ENCODE measurements around the gene NBEA.
"Not testable (repeated sequence)": the region's sequence is repeated elsewhere in the genome, so short reads cannot be mapped to it uniquely, and the experiment has no call there.

The NBEA gene

GRCh38 chr13:35058585-35058984 is 116.5 kb downstream of the NBEA start:
- not testable (repeated sequence) for DNase-seq (ENCODE audit: low read depth in 1 of 2, low spot score in 1 of 2)

- DNase-seq (ENCODE audit: low read depth in 1 of 2, low spot score in 1 of 2) = no peak
Measured at GRCh38 chr13:35086667-35087066, 144.6 kb downstream of the NBEA start.

GRCh38 chr13:35092251-35092650 is 150.2 kb downstream of the NBEA start:
- no peak for DNase-seq (ENCODE audit: low read depth in 1 of 2, low spot score in 1 of 2)

- DNase-seq (ENCODE audit: low read depth in 1 of 2, low spot score in 1 of 2) = no peak
Measured at GRCh38 chr13:35092751-35093150, 150.7 kb downstream of the NBEA start.

- DNase-seq (ENCODE audit: low read depth in 1 of 2, low spot score in 1 of 2) = no peak
Measured at GRCh38 chr13:35093356-35093755, 151.3 kb downstream of the NBEA start.

- not testable (repeated sequence) for DNase-seq (ENCODE audit: low read depth in 1 of 2, low spot score in 1 of 2)
Measured at GRCh38 chr13:35106771-35107170, 164.7 kb downstream of the NBEA start.

DNA sequence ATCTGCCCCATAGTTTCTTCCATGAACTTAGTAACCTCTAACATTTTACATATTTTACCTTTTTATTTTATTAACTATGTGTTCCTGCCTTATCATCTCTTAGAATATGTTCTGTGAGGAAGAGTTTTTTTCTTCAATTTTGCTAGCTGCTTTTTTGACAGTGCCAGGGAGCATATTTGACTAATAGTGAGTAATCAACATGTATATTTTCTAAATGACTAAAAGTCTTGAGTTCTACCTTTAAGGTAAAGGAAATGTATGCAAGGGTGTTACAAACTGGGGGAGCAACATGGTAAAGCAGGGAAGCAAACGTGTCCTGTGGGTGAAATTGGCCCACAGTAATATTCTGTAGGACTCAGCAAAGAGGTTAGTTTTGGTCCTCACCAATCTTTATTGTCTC is 165.5 kb downstream of the NBEA start:
- no peak for DNase-seq (ENCODE audit: low read depth in 1 of 2, low spot score in 1 of 2)

DNA sequence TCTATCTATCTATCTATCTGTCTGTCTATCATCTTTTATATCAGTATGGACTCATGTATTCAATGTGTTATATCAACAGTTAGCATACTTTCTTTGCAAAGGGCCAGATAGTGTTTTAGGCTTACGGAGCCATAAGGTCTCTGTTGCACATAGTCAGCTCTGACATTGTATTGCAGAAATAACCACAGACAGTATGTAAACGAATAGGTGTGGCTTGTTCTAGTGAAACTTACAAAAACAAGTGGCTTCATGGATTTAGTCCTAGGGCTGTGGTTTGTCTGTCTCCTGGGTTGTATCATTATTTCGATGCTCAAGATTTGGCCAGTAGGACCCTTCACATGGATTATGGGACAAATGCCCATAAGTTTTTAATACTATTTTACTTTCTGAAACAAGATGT is 171.5 kb downstream of the NBEA start:
- DNase-seq (ENCODE audit: low read depth in 1 of 2, low spot score in 1 of 2) = not testable (repeated sequence)

- DNase-seq (ENCODE audit: low read depth in 1 of 2, low spot score in 1 of 2) = no peak
Measured at GRCh38 chr13:35127466-35127865, 185.4 kb downstream of the NBEA start.

GRCh38 chr13:35129500-35129899 is 187.4 kb downstream of the NBEA start:
- DNase-seq (ENCODE audit: low read depth in 1 of 2, low spot score in 1 of 2) = no peak

DNA sequence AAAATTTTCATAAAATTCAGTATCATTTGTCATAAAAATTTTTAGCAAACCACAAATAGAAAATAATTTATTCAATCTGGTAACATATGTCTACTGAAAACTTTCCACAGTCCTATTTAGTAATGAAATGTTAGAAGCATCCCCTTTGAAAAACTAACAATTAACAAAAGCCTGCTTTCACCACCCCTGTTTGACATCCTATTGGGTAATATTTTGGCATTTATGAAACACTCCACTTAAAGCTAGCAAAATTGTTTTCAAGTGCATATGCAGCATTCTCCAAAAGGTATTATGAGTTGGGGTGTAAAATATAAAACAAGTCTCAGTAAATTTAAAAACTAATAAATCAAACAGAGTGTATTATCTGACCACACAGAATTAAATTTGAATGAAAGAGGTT is 189.4 kb downstream of the NBEA start:
- no peak for DNase-seq (ENCODE audit: low read depth in 1 of 2, low spot score in 1 of 2)

DNA sequence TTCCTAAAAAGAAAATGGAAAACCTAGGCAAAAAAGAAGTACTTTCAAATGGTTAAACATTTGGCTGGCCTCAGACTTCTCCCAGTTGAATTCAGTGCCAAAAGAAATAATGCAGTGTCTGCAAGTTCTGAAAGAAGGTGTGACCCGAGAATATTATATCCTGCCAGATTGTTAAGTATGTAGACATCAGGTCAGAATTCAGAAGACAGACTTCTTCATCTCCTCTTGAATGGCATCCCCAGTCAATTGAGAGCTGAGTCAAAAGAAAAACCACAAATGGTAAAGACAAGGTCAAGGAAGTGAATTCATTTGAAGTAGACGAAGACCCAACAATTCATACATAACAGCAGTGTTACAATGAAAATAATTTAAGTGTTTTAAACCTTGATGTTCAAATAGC is 194.5 kb downstream of the NBEA start:
- no peak for DNase-seq (ENCODE audit: low read depth in 1 of 2, low spot score in 1 of 2)

DNA sequence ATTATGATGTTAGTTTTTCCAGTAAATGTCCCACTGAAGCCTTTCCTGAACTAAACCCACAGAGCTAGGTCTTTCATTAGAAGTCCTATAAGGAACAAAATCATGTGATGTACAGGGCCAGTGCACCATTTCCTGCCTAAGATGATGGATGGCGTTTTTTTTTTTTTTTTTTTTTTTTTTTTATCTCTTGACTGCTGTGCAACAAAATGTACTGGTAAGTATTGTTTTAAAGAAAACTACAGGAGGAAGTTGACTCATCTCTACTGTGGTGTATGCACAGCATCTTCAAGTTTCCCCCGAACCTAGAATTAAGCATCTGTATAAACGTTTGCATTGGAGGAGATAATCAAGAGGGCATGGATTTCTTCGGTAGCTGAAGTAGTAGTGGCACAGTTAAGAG is 197.5 kb downstream of the NBEA start:
- DNase-seq (ENCODE audit: low read depth in 1 of 2, low spot score in 1 of 2) = no peak

GRCh38 chr13:35140321-35140720 is 198.3 kb downstream of the NBEA start:
- no peak for DNase-seq (ENCODE audit: low read depth in 1 of 2, low spot score in 1 of 2)

DNA sequence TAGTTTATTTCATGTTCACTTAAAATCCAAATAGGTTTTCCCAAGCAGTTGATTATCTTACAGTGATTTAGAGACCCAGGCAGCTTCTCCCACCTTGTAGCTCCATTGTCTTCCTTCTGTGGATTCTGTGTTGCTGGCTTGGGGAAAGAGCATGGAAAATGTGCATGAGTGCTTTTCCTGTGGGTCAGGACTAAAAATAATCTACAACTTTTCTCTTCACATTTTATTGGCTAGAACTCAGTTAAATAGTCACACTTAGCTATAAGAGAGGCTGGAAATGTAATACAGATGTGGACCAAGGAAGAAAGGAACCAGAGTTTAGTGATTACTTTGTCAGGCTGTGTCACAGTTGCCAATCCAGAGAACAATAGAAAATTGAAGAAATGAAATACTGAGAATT is 198.8 kb downstream of the NBEA start:
- DNase-seq (ENCODE audit: low read depth in 1 of 2, low spot score in 1 of 2) = no peak

DNA sequence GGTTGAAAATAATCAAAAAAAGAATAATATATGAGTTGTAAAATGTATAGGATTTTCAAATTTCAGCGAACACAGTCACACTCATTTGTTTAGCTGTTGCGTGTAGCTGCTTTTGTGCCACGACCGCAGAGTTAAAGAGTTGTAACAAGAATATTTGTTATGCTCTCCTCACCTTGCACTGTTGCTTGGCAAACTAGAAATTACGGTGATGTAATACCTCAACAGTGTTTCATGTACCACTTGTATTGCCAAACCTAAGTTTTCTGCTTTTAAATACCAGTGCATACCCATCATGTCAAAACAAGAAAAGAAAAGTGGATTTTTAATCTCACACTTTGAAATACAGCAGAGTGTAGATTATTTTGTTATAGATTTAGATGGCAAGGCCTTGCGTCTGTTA is 201.1 kb downstream of the NBEA start:
- DNase-seq (ENCODE audit: low read depth in 1 of 2, low spot score in 1 of 2) = no peak

GRCh38 chr13:35144166-35144890 is 202.3 kb downstream of the NBEA start:
- no peak for DNase-seq (ENCODE audit: low read depth in 1 of 2, low spot score in 1 of 2)

DNA sequence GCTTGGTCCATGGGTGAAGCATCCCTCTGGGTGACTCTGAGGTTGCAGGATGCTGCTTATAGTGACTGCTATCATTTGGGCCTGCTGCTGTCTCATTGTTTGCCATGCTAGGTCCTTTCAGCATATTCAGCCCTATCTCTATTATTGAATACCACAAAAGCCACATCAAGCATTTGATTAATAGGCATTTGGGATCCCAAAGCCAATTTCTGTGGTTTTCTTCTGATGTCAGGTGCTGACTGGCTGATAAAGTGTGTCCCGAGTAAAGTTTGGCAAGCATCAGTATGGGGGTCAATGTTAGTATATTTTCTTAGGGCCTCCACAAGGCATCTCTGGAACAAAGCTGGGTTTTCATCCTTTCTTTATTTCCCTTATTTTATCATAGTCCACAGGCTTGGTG is 204.6 kb downstream of the NBEA start:
- DNase-seq (ENCODE audit: low read depth in 1 of 2, low spot score in 1 of 2) = no peak

DNA sequence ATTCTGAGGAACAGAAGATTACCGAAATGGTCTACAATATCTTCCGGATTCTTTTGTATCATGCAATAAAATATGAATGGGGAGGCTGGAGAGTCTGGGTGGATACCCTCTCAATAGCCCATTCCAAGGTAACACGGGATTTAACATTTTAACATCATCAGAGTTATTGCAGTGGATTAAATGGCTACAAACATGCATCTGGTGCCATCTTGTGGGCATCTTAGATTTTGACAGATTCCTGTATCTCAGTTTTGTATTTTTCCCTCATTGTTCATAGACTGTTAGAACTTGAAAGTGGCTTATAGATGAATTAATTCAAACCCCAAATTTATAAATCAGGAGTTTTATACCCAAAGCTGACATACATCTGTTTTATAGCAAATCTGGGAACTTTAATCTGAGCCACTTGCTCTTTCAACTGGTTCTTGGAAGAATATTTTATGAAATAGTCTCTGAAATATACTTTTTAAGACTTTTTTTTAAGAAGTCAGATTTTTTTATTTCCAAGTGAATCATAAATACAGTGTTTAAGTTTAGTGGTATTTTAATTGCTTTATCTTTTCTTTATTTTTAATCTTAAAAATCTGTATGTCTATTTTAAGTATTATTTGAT is 215.2 kb downstream of the NBEA start:
- no peak for DNase-seq (ENCODE audit: low read depth in 1 of 2, low spot score in 1 of 2)

GRCh38 chr13:35159041-35159440 is 217.0 kb downstream of the NBEA start:
- DNase-seq (ENCODE audit: low read depth in 1 of 2, low spot score in 1 of 2) = no peak

DNA sequence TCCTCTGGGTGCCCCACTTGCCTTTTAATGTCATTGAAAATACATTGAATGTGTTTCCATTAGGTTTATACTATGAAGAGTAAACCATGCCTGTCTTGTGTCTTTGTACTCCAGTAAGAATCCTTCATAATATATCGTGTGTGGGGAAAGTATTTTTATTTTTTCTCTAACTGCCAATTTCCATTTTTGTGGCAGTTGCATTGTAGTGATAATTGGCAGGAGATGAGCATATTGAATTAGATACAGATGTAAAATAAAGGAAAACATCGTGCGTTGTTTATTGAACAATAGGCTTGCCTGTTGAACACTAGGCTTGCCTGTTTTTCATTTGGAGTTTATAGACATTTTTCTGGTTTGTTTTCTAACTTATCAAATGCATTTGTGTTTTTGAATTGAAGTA is 218.8 kb downstream of the NBEA start:
- DNase-seq (ENCODE audit: low read depth in 1 of 2, low spot score in 1 of 2) = no peak

DNA sequence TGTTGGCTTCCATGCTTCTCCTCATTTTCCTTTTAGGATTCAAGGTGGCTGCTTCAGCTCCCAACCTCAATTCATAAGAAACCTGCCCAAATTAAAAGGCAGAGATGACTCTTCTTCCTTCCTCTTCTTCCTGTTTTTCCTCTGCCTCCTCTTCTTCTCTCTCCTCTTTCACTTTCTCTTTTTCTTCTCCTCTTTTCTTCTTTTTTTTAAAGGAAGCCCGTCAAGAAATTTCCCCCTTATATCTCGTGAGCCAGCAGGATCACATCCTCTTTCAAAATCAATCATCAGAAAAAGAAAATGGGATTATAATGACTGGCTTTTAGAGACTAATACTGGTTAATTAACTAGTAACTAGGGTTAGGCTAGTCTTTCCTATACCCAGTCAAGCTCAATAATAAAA is 220.3 kb downstream of the NBEA start:
- DNase-seq (ENCODE audit: low read depth in 1 of 2, low spot score in 1 of 2) = no peak

DNA sequence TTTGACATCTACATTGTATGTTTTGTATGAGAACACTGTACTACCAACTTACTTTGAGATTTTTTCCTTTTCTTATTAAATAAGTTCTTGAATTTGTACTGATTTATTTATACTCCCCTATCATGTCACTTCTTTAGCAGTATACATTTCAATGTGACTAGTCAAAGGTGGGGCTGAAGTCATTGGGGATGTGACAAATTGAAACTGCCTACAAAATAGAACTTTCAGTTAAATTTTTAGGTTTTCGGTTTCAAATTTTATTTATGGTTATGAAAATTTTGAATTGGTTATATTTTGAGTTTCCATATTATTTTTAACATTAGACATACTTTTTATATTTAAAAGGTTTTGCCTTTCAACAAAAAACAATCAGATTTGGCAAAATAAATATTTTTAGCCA is 221.6 kb downstream of the NBEA start:
- no peak for DNase-seq (ENCODE audit: low read depth in 1 of 2, low spot score in 1 of 2)
